ENCODE results near the gene MAEA. TPM values are rescaled to one million over a fixed set of nuclear protein-coding genes. Genes with fewer than 3 reads are reported as not detected.
A peak's percentile ranks its signal among the peaks of the same experiment; 100 is the strongest.

Gene MAEA
- total RNA-seq, 4 donors from 2014 or later, result 47.2 to 62.1 (median 53.9) TPM

DNA sequence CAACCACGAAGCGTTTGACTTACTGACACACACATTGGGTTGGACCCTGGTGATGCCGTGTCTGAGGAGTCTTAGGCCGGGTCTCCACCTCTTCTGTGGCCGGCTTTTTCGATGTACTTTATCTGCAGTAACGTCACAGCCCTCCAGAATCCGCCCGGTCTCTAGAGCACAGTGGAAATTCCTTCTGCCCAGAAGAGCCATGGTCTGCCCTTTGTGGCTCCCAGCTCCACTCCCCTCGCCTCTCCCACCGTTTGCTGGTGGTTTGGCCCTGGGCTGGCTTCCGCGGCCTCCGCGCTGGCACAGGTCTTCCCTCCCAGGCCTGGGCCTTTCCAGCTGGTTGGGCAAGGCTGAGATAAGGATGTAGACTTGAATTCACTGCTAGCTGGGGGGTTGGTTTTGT, 4.3 kb downstream of the MAEA start:
- Histone ChIP-seq H3K4me3 (no peak overlapping the region), H3K36me3 (peaks cover 0 to 28% of the 10 kb centered on the region in 2 donors), H3K27me3 (no peaks in the 10 kb centered on the region), H3K27ac (no peak overlapping the region), H3K4me1 (peaks cover 0 to 77% (median 34%) of the 10 kb centered on the region in 3 donors), H3K9me3 (no peaks in the 10 kb centered on the region)
- ATAC-seq, result no peak
- TF ChIP-seq CTCF (IDR thresholded peaks at IDR 0.05) (no peak), POLR2A (IDR thresholded peaks at IDR 0.05) (no peak), POLR2AphosphoS5 (IDR thresholded peaks at IDR 0.05) (no peak), EP300 (IDR thresholded peaks at IDR 0.05) (no peak)
- WGBS, 2 donors (ENCODE audit: low coverage in 1 of 2), result 72% methylated on average over 12 of the region's 15 CpGs; no CpG with 5 or more reads in 1 of the 2 donors

DNA sequence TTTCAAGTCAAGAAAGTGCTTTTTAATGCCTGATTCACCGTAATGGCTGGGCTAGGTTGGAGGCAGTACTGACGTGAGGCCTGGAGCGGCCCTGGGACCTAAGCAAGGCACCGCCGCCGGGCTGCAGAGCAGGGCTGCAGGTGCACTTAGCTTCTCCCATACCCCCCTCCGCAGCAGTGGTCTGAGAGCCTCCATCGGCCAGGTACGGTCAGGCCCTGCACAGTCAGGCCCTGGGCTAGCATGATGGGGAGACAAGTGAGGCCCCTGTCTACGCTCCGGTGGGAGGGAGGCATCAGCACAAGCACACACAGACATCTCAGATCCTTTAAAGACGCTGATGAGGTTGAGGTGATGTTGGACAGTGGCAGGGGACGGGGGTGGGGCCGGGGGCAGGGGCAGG, 4.7 kb downstream of the MAEA start:
- Histone ChIP-seq H3K27ac (no peak overlapping the region), H3K27me3 (no peaks in the 10 kb centered on the region), H3K4me1 (peaks cover 0 to 74% (median 34%) of the 10 kb centered on the region in 3 donors), H3K9me3 (no peaks in the 10 kb centered on the region), H3K4me3 (no peak overlapping the region), H3K36me3 (peaks cover 0 to 32% of the 10 kb centered on the region in 2 donors)
- no peak for ATAC-seq
- TF ChIP-seq EP300 (IDR thresholded peaks at IDR 0.05) (no peak), POLR2AphosphoS5 (IDR thresholded peaks at IDR 0.05) (no peak), CTCF (IDR thresholded peaks at IDR 0.05) (no peak), POLR2A (IDR thresholded peaks at IDR 0.05) (no peak)
- no CpG with 5 or more reads among the region's 14 CpGs for WGBS, 2 donors (ENCODE audit: low coverage in 1 of 2)

- Histone ChIP-seq H3K4me3 (no peak overlapping the region), H3K36me3 (peaks cover 0 to 37% of the 10 kb centered on the region in 2 donors), H3K4me1 (peaks cover 0 to 74% (median 34%) of the 10 kb centered on the region in 3 donors), H3K9me3 (no peaks in the 10 kb centered on the region), H3K27me3 (no peaks in the 10 kb centered on the region), H3K27ac (peak overlapping the region in 2 of 4 donors; percentile 37 to 38)
- no peak for TF ChIP-seq EP300 (IDR thresholded peaks at IDR 0.05)
- no peak for TF ChIP-seq POLR2AphosphoS5 (IDR thresholded peaks at IDR 0.05)
- TF ChIP-seq CTCF (IDR thresholded peaks at IDR 0.05), result no peak
- no peak for TF ChIP-seq POLR2A (IDR thresholded peaks at IDR 0.05)
- no peak for ATAC-seq
- WGBS, 2 donors (ENCODE audit: low coverage in 1 of 2), result 0 to 48% methylated on average over 1 to 2 of the region's 10 CpGs
These were observed 5.2 kb downstream of the MAEA start for GRCh38 chr4:1294891-1295290.

GRCh38 chr4:1295405-1296055, 5.8 kb downstream of the MAEA start:
- H3K27ac ChIP-seq, result peak overlapping the region in 2 of 4 donors; percentile 37 to 38
- H3K27me3 ChIP-seq, result no peaks in the 10 kb centered on the region
- H3K9me3 ChIP-seq, result no peaks in the 10 kb centered on the region
- no peak overlapping the region for H3K4me3 ChIP-seq
- peaks cover 0 to 78% (median 34%) of the 10 kb centered on the region in 3 donors for H3K4me1 ChIP-seq
- WGBS, 2 donors (ENCODE audit: low coverage in 1 of 2), result 52 to 65% methylated on average over 9 to 17 of the region's 24 CpGs
- no peak for ATAC-seq
- no peak for TF ChIP-seq POLR2AphosphoS5 (IDR thresholded peaks at IDR 0.05)
- TF ChIP-seq EP300 (IDR thresholded peaks at IDR 0.05), result no peak
- no peak for TF ChIP-seq POLR2A (IDR thresholded peaks at IDR 0.05)
- no peak for TF ChIP-seq CTCF (IDR thresholded peaks at IDR 0.05)
- peaks cover 0 to 44% of the 10 kb centered on the region in 2 donors for H3K36me3 ChIP-seq
